K562 (cell line): ENCODE results near the gene ARFGAP3. TPM values are rescaled to one million over a fixed set of nuclear protein-coding genes. Genes with fewer than 3 reads are reported as not detected.

Experiments used
- ATAC-seq: fragments of 200-7000 bp; cut with Tn5 transposase; 3 replicates; pipeline ENCODE4 v1.9.1; 2020; ENCODE audit warnings: moderate library complexity
- BruUV-seq: library from RNA; stranded (reverse); fragments of 400-500 nt; replicated peaks from 2 replicates; lab custom pipeline; 2021; lab: Mats Ljungman, UMichigan
- CTCF ChIA-PET: fragments of 300-600 bp; formaldehyde crosslinking; extraction: SDS; loops from one replicate; lab custom pipeline; 2021; ENCODE audit warnings: low intra/inter-chr PET ratio; lab: Yijun Ruan, JAX
- POLR2A ChIA-PET: fragments of 300-600, 350-650 bp; sonication (Branson Sonifier 250); formaldehyde crosslinking; extraction: SDS; loops from one replicate; lab custom pipeline; 2021; ENCODE audit warnings: antibody characterized with exemption, inconsistent platforms; lab: Yijun Ruan, JAX
- DNase-seq, 4 experiments: peaks; one replicate each; pipeline versions ENCODE4 v3.0.0 to v3.0.0-alpha.2; 2011 to 2018; ENCODE audit warnings: low spot score in 3 of 4, mixed read lengths in 3 of 4; ENCODE audit errors: extremely low read depth in 1 of 4
- FAIRE-seq: peaks from 2 replicates; lab custom pipeline; 2011; peaks lifted over from hg19 to GRCh38; lab: Jason Lieb, UNC
- H2AFZ ChIP-seq: 2 replicates; pipeline ENCODE4 v1.6.0; 2011; ENCODE audit warnings: low read depth, low read length, control low read depth, inconsistent platforms
- H3K27ac ChIP-seq: fragments of 200-600 bp; 3 replicates; pipeline ENCODE4 v1.8.0; 2011; ENCODE audit warnings: low read depth, mild to moderate bottlenecking, control low read depth, inconsistent platforms, low read length, moderate library complexity, mixed read lengths; ENCODE audit errors: extremely low read depth
- H3K27me3 ChIP-seq, 2 experiments: fragments of 300-600 bp in 1 of 2; 2 replicates in 1 of 2; 3 replicates in 1 of 2; pipeline versions ENCODE4 v1.6.0 to v1.8.0; 2011; ENCODE audit warnings: inconsistent platforms in 2 of 2, low read length in 2 of 2, mild to moderate bottlenecking in 1 of 2, mixed read lengths in 1 of 2, moderate library complexity in 1 of 2; ENCODE audit not compliant: control insufficient read depth in 2 of 2, insufficient read depth in 2 of 2
- H3K36me3 ChIP-seq: fragments of 300-600 bp; 3 replicates; pipeline ENCODE4 v1.8.0; 2011; ENCODE audit warnings: mild to moderate bottlenecking, low read length, inconsistent platforms; ENCODE audit not compliant: control insufficient read depth, insufficient read depth
- H3K4me1 ChIP-seq, 2 experiments: fragments of 200-600 bp in 1 of 2; replicated peaks in 1 of 2; 2 replicates in 1 of 2; 3 replicates in 1 of 2; pipeline versions ENCODE4 v1.5.1 to v1.8.0; 2011; ENCODE audit warnings: inconsistent platforms in 2 of 2, low read length in 2 of 2, mild to moderate bottlenecking in 1 of 2, mixed read lengths in 1 of 2, moderate library complexity in 1 of 2; ENCODE audit not compliant: control insufficient read depth in 2 of 2, insufficient read depth in 2 of 2
- H3K4me2 ChIP-seq: 2 replicates; pipeline ENCODE4 v1.6.1; 2011; ENCODE audit warnings: low read length, control low read depth, inconsistent platforms, mixed read lengths; ENCODE audit not compliant: insufficient read depth
- H3K4me3 ChIP-seq: fragments of 200-600 bp; sonication (generic), shearing (Covaris generic); 2 replicates; pipeline ENCODE4 v1.5.1; 2016; ENCODE audit warnings: control low read depth, inconsistent platforms
- H3K79me2 ChIP-seq: fragments of 200-600 bp; 3 replicates; pipeline ENCODE4 v1.8.0; 2011; ENCODE audit warnings: low read length, inconsistent platforms; ENCODE audit not compliant: control insufficient read depth, insufficient read depth
- H3K9ac ChIP-seq, 2 experiments: 2 replicates each; pipeline versions ENCODE4 v1.6.0 to v1.6.1; 2011; ENCODE audit warnings: low read depth in 2 of 2, low read length in 2 of 2, control low read depth in 1 of 2, inconsistent platforms in 1 of 2, mild to moderate bottlenecking in 1 of 2, mixed read lengths in 1 of 2; ENCODE audit not compliant: insufficient read depth in 1 of 2
- H3K9me1 ChIP-seq: one replicate; pipeline ENCODE4 v1.6.0; 2011; ENCODE audit warnings: inconsistent platforms, mild to moderate bottlenecking, low read length, moderate library complexity; ENCODE audit not compliant: control insufficient read depth, insufficient read depth
- H3K9me3 ChIP-seq: replicated peaks from 2 replicates; pipeline ENCODE4 v1.5.1; 2011; ENCODE audit warnings: low read depth, low read length, inconsistent platforms; ENCODE audit not compliant: control insufficient read depth, insufficient read depth
- H4K20me1 ChIP-seq: replicated peaks from 2 replicates; pipeline ENCODE4 v1.6.1; 2011; ENCODE audit warnings: low read length, inconsistent platforms, mixed read lengths; ENCODE audit not compliant: control insufficient read depth, insufficient read depth
- CBX8 ChIP-seq: fragments of 200-600 bp; sonication (generic); IDR thresholded peaks from 2 replicates; pipeline ENCODE4 v1.6.1; 2012; ENCODE audit warnings: borderline replicate concordance, mixed run types, low read depth, mild to moderate bottlenecking, moderate library complexity, mixed read lengths, low read length, control low read depth, inconsistent platforms; ENCODE audit not compliant: poor library complexity, severe bottlenecking; ENCODE audit errors: extremely low read depth
- EGR1 ChIP-seq: fragments of 450-650 bp; conservative IDR thresholded peaks from 2 replicates; pipeline ENCODE4 v1.6.1; 2017; ENCODE audit warnings: mild to moderate bottlenecking
- HNRNPL ChIP-seq: fragments of 200-400 bp; formaldehyde crosslinking; IDR thresholded peaks from 2 replicates; pipeline ENCODE4 v1.6.1; 2017; ENCODE audit warnings: low read depth, mild to moderate bottlenecking, low read length
- NRF1 ChIP-seq, 2 experiments: fragments of 450-650 bp; IDR thresholded peaks in 1 of 2; conservative IDR thresholded peaks in 1 of 2; 2 replicates each; pipeline ENCODE4 v1.6.1; 2014; ENCODE audit warnings: mild to moderate bottlenecking in 2 of 2
- PKNOX1 ChIP-seq: fragments of 450-650 bp; IDR thresholded peaks from 2 replicates; pipeline ENCODE4 v1.6.1; 2016
- PTRF ChIP-seq: fragments of 450-650 bp; IDR thresholded peaks from 2 replicates; pipeline ENCODE4 v1.6.1; 2016; ENCODE audit warnings: mild to moderate bottlenecking, missing genetic modification characterization, missing compliant biosample characterization
- TBL1XR1 ChIP-seq, 2 experiments: IDR thresholded peaks; 2 replicates each; pipeline ENCODE4 v1.6.1; 2012; ENCODE audit warnings: improper control_type of control experiment in 2 of 2, low read length in 2 of 2, mild to moderate bottlenecking in 1 of 2
- ZNF444 ChIP-seq: fragments of 250-450 bp; sonication (Bioruptor Pico); IDR thresholded peaks from 2 replicates; pipeline ENCODE4 v1.4.0; 2020; ENCODE audit warnings: mild to moderate bottlenecking, moderate library complexity
- ZZZ3 ChIP-seq: fragments of 450-650 bp; IDR thresholded peaks from 2 replicates; pipeline ENCODE4 v1.6.1; 2016; ENCODE audit warnings: antibody characterized with exemption, mild to moderate bottlenecking, moderate library complexity
- WGBS: fragments of 100-300 bp; shearing (Covaris generic); methylation state at CpG from one replicate; pipeline ENCODE4 v1.1.6; 2016; ENCODE audit warnings: low coverage, mixed read lengths; ENCODE audit not compliant: insufficient coverage; ENCODE audit errors: missing lambda C conversion rate; 5-methylcytosine and 5-hydroxymethylcytosine counted together
- in situ Hi-C: fragments of 300-500 bp; cut with MboI; formaldehyde crosslinking; loops from 4 replicates; pipeline ENCODE4 v1.15.0; 2018; ENCODE audit warnings: inconsistent platforms, mixed read lengths
- intact Hi-C: fragments of 100-400 bp; cut with micrococcal nuclease; formaldehyde crosslinking; loops from 2 replicates; pipeline ENCODE4 v1.14.2; 2022
- polyA plus RNA-seq, 8 experiments: library from polyadenylated mRNA; depleted of rRNA in 4 of 8; stranded (reverse) in 5 of 8; unstranded in 3 of 8; fragments of >200 nt; fragmentation: Nextera tagmentation in 2 of 8; fragmentation: Illumina TruSeq in 1 of 8; extraction: Ambion mirVana in 2 of 8; extraction: Trizol in 1 of 8; gene quantifications; 2 replicates each; pipeline versions ENCODE4 v1.2.1 to v1.2.3, GENCODE V29; 2011 to 2014; ENCODE audit warnings: inconsistent platforms in 1 of 8, missing spikeins in 1 of 8
- total RNA-seq, 7 experiments: library from RNA; depleted of rRNA in 6 of 7; stranded (reverse); fragments of >200 nt in 6 of 7; fragmentation: Illumina TruSeq in 2 of 7; extraction: Trizol in 2 of 7; gene quantifications; 2 replicates each; pipeline versions ENCODE4 v1.2.1 to v1.2.3, GENCODE V29; 2011 to 2021; ENCODE audit warnings: low replicate concordance in 1 of 7
- TF ChIP-seq, protein P1 (sequence below): sonication (generic); formaldehyde crosslinking; IDR thresholded peaks from 2 replicates; pipeline ENCODE4 v1.8.1; 2022; ENCODE audit warnings: missing genetic modification reagents

The ARFGAP3 gene
- total and polyA plus RNA-seq, 9 of the 15 experiments (the other 6 are each of a cell fraction or from before 2014, with no cell fraction given), result 14.2 to 31.9 (median 22.7) TPM

GRCh38 chr22:42764895-42765363, 92.1 kb downstream of the ARFGAP3 start:
- CTCF ChIA-PET, result no interaction called here
- H3K9me3 ChIP-seq, result no peaks in the 10 kb centered on the region
- TF ChIP-seq TBL1XR1 (IDR thresholded peaks at IDR 0.05; ENCODE audit: low read length in 2 of 2) (no peak), PTRF (no peak), HNRNPL (no peak), ZNF444 (no peak), PKNOX1 (no peak), NRF1 (conservative IDR thresholded peaks at IDR 0.05 in 1 of 2, IDR thresholded peaks at IDR 0.05 in 1 of 2) (no peak), EGR1 (no peak), CBX8 (no peak), ZZZ3 (no peak)
- TF ChIP-seq, protein P1, sequence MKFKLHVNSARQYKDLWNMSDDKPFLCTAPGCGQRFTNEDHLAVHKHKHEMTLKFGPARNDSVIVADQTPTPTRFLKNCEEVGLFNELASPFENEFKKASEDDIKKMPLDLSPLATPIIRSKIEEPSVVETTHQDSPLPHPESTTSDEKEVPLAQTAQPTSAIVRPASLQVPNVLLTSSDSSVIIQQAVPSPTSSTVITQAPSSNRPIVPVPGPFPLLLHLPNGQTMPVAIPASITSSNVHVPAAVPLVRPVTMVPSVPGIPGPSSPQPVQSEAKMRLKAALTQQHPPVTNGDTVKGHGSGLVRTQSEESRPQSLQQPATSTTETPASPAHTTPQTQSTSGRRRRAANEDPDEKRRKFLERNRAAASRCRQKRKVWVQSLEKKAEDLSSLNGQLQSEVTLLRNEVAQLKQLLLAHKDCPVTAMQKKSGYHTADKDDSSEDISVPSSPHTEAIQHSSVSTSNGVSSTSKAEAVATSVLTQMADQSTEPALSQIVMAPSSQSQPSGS (CRISPR knock-in tag), result no peak

More at GRCh38 chr22:42764895-42765363, 92.1 kb downstream of the ARFGAP3 start:
- H3K4me2 ChIP-seq, result peak overlapping the region; percentile 25
- H3K4me3 ChIP-seq, result no peak overlapping the region
- WGBS, result 0% methylated on average over 8 of the region's 11 CpGs
- H3K36me3 ChIP-seq, result no peaks in the 10 kb centered on the region
- no peaks in the 10 kb centered on the region for H3K79me2 ChIP-seq
- 0 out of 5 replicates have a peak, but pooled peaks cover 0 to 4% of the 10 kb centered on the region in 2 experiments for H3K27me3 ChIP-seq
- in situ Hi-C loops (no loop called here), intact Hi-C loops (no loop called here)
- peak overlapping the region in 1 of 2 experiments; percentile 74; a peak in 2 of 4 replicates for H3K9ac ChIP-seq
- peaks cover 5 to 24% of the 10 kb centered on the region in 2 experiments; a peak in 3 of 5 replicates for H3K4me1 ChIP-seq
- ATAC-seq (no peak), FAIRE-seq (no peak), DNase-seq (peak in 1 of 4 experiments; percentile 18)
- H2AFZ ChIP-seq, result peak overlapping the region; percentile 59; the same call in 1 of the 2 replicates
- POLR2A ChIA-PET, result interaction anchor here (0.7 kb wide), 2 partner anchors 14 to 120 kb away, joined by 3 read pairs; no protein-coding TSS in a partner anchor
- no peak overlapping the region for H3K27ac ChIP-seq
- H3K9me1 ChIP-seq, result no peaks in the 10 kb centered on the region
- no TSS peak for BruUV-seq
- H4K20me1 ChIP-seq, result no peaks in the 10 kb centered on the region
